ENCODE results near the gene CASP2. TPM values are rescaled to one million over a fixed set of nuclear protein-coding genes. Genes with fewer than 3 reads are reported as not detected.
A peak's percentile ranks its signal among the peaks of the same experiment; 100 is the strongest.

The CASP2 gene
- total RNA-seq = 7.6 and 10.9 TPM in 2 replicates

DNA sequence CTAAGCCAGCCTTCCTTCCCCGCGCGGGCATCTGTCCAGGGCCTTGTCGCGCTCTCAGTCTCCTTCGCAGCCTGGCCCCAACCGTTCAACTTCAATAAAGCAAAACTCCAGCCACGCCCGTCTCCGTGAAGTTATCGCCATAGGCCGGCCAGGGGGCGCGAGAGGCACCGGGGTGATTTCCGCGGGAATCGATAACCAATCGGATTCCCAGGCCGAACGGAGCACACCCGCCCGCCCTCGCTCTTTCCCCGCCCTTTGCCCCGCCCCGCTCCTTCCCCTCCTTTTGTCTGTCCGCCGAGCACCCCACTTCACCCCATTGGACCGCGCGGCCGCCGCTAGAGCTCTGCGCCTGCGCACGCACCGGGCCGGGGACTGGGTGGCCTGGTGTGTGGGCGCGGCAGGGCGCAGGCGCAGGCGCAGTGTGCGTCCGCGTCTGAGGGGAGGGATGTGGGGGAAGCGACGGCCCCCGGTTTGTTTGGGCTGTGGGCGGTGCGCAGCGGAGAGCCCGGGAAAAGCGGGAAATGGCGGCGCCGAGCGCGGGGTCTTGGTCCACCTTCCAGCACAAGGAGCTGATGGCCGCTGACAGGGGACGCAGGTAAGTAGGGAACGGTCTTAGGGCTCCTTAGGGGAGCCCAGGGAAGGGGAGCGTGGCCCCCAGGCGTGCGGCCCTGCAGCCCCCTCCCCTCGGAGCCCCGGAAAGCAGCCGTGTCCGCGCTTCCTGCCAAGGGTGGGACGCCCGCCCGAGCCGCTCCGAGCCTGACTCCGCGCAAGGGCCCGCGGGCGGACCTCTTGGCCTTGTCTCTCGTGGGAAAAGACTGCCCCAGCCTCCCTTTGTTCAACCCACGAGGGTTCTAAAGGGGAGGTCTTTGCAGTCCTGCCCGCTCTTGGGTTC is at the start of gene CASP2:
Gene CASP2 (plus strand): TSS at position 417 of the 892 bp plus-strand sequence. CDS start 105 bp downstream, at position 522.
- Histone ChIP-seq H2AFZ (ENCODE audit: low read length) (peak within 1 kb of the TSS; percentile 95), H3K79me2 (ENCODE audit: insufficient read depth, low read length) (peaks cover 39% of the 10 kb centered on the region), H3K4me1 (ENCODE audit: insufficient read depth, low read length) (peaks cover 14% of the 10 kb centered on the region), H3K4me3 (ENCODE audit: insufficient read depth, low read length) (peak within 1 kb of the TSS; percentile 95), H4K20me1 (ENCODE audit: insufficient read depth, low read length) (peaks cover 6% of the 10 kb centered on the region), H3K36me3 (ENCODE audit: insufficient read depth, low read length) (peaks cover 17% of the 10 kb centered on the region), H3K4me2 (ENCODE audit: insufficient read depth, low read length) (peak within 1 kb of the TSS; percentile 95), H3K27ac (ENCODE audit: low read depth, low read length) (peak within 1 kb of the TSS; percentile 80), H3K9me3 (ENCODE audit: low read depth, low read length) (no peaks in the 10 kb centered on the region), H3K27me3 (ENCODE audit: insufficient read depth, low read length) (no peaks in the 10 kb centered on the region)
- DNase-seq (ENCODE audit: insufficient read length, low spot score, missing footprints) = peak; percentile 100
- TF ChIP-seq, protein P1, sequence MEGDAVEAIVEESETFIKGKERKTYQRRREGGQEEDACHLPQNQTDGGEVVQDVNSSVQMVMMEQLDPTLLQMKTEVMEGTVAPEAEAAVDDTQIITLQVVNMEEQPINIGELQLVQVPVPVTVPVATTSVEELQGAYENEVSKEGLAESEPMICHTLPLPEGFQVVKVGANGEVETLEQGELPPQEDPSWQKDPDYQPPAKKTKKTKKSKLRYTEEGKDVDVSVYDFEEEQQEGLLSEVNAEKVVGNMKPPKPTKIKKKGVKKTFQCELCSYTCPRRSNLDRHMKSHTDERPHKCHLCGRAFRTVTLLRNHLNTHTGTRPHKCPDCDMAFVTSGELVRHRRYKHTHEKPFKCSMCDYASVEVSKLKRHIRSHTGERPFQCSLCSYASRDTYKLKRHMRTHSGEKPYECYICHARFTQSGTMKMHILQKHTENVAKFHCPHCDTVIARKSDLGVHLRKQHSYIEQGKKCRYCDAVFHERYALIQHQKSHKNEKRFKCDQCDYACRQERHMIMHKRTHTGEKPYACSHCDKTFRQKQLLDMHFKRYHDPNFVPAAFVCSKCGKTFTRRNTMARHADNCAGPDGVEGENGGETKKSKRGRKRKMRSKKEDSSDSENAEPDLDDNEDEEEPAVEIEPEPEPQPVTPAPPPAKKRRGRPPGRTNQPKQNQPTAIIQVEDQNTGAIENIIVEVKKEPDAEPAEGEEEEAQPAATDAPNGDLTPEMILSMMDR (IDR thresholded peaks at IDR 0.05; ENCODE audit: extremely low read depth, low read depth, low read length) = peak; percentile 17

DNA sequence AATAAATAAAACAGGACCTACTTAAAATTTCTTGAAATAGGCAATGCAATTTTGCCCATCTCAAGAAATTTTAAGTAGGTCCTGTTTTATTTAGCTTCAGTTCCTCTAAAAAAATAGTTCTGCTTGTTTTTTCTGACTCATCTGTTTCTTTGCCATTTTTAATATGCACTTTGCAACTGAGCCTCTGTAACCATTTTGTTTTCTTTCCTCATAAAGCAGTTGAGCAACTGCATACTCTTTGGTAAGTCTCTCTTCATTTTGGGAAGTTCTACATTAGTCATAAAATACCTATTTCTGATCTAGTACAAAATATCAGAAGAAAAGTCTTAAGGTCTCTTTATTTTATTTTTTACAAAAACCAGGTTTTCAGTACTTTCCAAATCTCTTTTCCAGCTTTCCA is 48.3 kb upstream of the CASP2 start:
- H3K36me3 ChIP-seq (ENCODE audit: insufficient read depth, low read length) = no peaks in the 10 kb centered on the region
- peak overlapping the region; percentile 85 for H3K27ac ChIP-seq (ENCODE audit: low read depth, low read length)
- H3K9me3 ChIP-seq (ENCODE audit: low read depth, low read length) = peaks cover 6% of the 10 kb centered on the region
- no peaks in the 10 kb centered on the region for H4K20me1 ChIP-seq (ENCODE audit: insufficient read depth, low read length)
- peaks cover 14% of the 10 kb centered on the region for H3K4me1 ChIP-seq (ENCODE audit: insufficient read depth, low read length)
- H3K27me3 ChIP-seq (ENCODE audit: insufficient read depth, low read length) = no peaks in the 10 kb centered on the region
- H3K4me3 ChIP-seq (ENCODE audit: insufficient read depth, low read length) = no peak overlapping the region
- TF ChIP-seq, protein P1 (IDR thresholded peaks at IDR 0.05; ENCODE audit: extremely low read depth, low read depth, low read length) = no peak
- no peaks in the 10 kb centered on the region for H3K79me2 ChIP-seq (ENCODE audit: insufficient read depth, low read length)
- peak overlapping the region; percentile 66 for H3K4me2 ChIP-seq (ENCODE audit: insufficient read depth, low read length)
- H2AFZ ChIP-seq (ENCODE audit: low read length) = no peak overlapping the region
- no peak for DNase-seq (ENCODE audit: insufficient read length, low spot score, missing footprints)

DNA sequence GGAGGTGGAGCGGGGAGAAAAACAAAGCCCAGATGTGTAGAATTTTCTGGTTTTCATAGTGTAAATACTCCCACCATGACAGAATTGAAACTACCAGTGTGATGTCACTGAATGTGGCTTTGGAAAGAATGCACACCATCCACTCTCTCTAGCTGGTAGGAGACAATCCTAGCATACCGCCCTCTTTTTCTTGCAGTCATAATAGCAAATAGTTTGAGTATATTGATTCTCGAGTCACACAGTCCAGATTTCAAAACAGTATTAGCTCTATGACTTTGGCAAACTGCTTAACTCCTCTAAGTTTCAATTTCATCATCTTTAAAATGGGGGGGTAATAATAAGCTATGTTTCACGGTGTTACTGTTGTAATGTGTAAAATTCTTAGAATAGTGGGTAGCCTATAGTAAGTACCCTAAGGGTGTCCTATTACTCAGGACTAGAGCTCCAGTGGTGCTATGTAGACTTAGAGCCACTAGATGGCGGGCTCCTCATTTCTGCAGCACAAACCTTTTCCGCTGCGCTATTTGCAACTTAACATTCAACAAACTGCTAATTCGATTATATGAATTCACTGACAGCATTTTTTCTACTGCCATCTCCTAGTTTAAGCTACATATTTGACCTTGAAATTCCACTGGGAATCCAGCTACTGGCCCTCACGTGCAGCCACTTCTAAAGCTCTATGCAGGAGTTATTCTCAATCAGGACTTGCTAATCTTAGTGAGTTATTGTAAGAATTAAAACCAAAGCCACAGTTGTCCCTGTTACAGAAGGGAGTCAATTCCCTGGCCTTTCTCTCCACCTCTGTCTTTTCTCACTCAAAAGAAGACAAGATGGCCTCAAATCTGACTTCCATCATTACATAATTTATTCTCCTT is 47.6 kb upstream of the CASP2 start:
- H3K36me3 ChIP-seq (ENCODE audit: insufficient read depth, low read length) = no peaks in the 10 kb centered on the region
- peak overlapping the region; percentile 50 for H2AFZ ChIP-seq (ENCODE audit: low read length)
- H3K9me3 ChIP-seq (ENCODE audit: low read depth, low read length) = peaks cover 6% of the 10 kb centered on the region
- H3K27ac ChIP-seq (ENCODE audit: low read depth, low read length) = peak overlapping the region; percentile 85
- H3K4me3 ChIP-seq (ENCODE audit: insufficient read depth, low read length) = peak overlapping the region; percentile 47
- TF ChIP-seq, protein P1 (IDR thresholded peaks at IDR 0.05; ENCODE audit: extremely low read depth, low read depth, low read length) = peak; percentile 95
- H3K4me2 ChIP-seq (ENCODE audit: insufficient read depth, low read length) = peak overlapping the region; percentile 66
- H3K4me1 ChIP-seq (ENCODE audit: insufficient read depth, low read length) = peaks cover 19% of the 10 kb centered on the region
- H4K20me1 ChIP-seq (ENCODE audit: insufficient read depth, low read length) = no peaks in the 10 kb centered on the region
- H3K27me3 ChIP-seq (ENCODE audit: insufficient read depth, low read length) = no peaks in the 10 kb centered on the region
- no peaks in the 10 kb centered on the region for H3K79me2 ChIP-seq (ENCODE audit: insufficient read depth, low read length)
- DNase-seq (ENCODE audit: insufficient read length, low spot score, missing footprints) = peak; percentile 15
